Activated CD4-positive, alpha-beta T cell treated with anti-CD3 and anti-CD28 coated beads, Interleukin-10, Interleukin-2, amounts not matched to agents 100 ng/mL and 50 ng/mL, durations not matched to agents 16 hours and 8 hours (primary cell): ENCODE results near the gene ETF1.
"Not testable (repeated sequence)": the region's sequence is repeated elsewhere in the genome, so short reads cannot be mapped to it uniquely, and the experiment has no call there.

Experiments
- DNase-seq: peaks from one replicate; pipeline ENCODE4 v3.0.0-alpha.2; 2020

ETF1 gene

GRCh38 chr5:138528208-138528607 is 14.8 kb downstream of the ETF1 start:
- no peak for DNase-seq

GRCh38 chr5:138527170-138527569 is 15.9 kb downstream of the ETF1 start:
- no peak for DNase-seq

DNA sequence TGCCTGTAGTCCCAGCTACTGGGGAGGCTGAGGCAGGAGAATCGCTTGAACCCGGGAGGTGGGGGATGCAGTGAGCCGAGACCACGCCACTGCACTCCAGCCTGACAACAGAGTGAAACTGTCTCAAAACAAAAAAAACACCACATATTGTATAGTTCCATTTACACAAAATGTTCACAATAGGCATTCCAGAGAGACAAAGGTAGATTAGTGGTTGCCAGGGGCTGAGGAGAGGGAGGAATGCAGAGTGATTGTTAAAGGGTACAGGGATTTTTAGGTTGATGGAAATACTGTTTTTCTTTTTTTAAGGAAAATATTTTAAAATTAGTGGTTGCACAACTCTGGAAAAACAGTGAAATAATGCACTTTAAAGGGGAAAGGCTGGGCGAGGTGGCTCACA is 19.6 kb downstream of the ETF1 start:
- no peak for DNase-seq

DNA sequence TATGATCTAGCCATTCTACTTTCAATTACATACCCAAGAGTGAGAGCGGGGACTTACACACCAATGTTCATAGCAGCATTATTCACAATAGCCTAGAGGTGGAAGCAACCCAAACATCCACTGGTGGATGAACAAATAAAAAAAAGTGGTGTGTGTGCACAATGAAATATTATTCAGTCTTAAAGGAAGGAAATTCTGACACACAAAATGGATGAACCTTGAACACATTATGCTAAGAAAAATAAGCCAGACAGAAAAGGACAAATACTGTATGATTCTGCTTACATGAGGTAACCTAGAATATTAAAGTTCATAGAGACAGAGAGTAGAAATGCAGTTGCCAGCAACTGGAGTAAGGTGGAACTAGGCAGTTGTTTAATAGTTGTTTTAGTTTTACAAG is 22.1 kb downstream of the ETF1 start:
- no peak for DNase-seq

- DNase-seq = no peak
Measured at GRCh38 chr5:138517437-138517836, 25.6 kb downstream of the ETF1 start.

- no peak for DNase-seq
Measured at GRCh38 chr5:138515556-138516245, 27.3 kb downstream of the ETF1 start.

GRCh38 chr5:138514021-138514420 is 29.0 kb downstream of the ETF1 start:
- no peak for DNase-seq

GRCh38 chr5:138508958-138509357 is 34.1 kb downstream of the ETF1 start:
- no peak for DNase-seq

DNA sequence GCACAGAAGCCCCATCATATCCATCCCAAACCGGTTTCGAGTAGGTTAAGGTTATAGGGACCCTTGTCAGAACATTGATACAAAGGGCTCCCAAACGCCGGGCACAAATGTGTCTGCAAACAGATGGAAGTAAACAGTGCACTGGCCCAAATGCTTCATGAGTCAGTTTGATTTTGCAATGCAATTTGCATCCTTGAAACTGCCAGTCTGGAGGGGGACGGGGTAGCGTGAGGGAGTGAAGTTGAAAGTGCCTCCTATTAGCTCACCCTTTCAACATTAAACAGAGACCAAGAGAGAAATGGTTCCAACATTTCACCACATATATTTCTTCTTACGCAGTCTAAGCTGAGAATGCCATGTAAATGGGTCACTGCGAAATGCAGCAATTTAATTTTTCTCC is 35.6 kb downstream of the ETF1 start:
- DNase-seq = not testable (repeated sequence)

DNA sequence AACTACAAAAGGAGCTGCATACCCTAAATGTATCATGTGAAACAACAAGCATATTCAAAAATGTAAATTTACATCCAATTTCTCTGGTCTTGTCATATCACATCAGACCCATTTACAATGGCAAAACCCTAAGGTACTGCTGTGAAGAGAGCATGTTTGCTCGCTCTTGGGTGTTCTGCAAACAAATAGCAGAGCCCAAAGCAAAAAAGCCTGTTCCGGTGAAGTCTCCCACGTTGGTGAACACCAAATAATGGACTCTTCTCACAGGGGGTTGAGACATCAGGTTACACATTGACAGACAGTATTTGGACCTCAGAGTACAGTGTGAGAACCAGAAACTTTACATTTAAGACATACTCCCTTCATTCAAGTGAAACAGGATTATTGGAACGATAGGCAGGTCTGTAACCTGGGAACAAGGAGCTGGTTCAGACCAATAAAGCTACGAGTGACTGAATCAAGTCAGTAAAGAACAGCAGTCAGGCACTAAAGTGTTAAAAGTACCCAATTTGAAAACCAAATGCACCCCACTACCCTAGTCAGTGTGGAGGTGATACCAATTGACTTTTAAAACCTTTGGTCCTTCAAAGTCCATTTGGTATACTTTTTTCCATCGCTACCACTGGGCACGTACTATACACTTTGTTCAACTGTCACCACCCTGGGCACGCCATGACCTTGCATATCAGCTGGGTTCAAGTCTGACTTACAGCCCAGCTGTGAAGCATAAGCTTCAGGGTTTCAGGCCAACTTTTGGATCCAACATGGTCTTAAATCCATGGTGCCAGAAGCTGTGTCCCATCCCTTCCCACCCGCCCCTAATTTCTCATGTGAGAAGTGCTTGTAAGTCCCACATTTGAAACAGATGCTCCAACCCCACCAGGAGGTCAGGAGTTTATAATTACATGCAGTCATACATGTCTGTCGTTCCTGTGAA is 36.4 kb downstream of the ETF1 start:
- no peak for DNase-seq

GRCh38 chr5:138504799-138505198 is 38.2 kb downstream of the ETF1 start:
- DNase-seq = no peak

DNA sequence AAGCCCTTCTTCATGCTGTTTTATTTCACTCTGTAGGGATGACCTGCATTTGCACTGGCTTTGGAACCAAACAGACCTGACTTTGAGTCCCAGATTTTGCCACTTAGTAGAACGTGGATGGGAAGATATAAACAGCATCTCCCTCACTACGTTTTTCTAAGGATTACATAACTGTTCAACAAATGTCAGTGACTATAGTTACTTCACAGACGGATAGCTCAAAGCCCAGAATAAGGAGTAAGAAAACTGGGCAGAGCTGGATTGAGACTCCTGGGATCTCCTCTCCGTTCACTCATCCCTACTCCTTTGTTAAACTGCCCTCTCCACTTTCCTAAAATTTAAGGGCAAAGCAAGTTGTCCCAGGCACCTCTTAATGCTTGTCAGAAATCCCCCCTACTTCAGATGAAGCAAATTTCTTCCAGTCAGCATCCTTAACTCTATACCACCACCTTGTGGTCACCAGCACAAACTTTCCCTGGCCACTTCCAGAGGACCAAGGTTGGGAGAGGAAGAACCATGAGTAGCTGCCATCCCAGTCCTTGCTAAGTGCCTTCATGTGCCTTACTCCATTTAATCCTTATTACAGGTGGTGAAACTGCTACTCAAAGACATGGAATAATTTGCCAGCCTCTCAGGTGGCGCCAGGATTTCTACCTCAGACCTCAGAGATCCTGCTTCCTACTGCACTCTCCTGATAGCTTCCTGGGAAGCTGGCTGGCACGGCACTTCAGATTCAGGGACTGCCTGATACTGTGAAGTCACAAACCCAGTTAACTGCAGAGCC is 39.4 kb downstream of the ETF1 start:
- peak; percentile 41 for DNase-seq

DNA sequence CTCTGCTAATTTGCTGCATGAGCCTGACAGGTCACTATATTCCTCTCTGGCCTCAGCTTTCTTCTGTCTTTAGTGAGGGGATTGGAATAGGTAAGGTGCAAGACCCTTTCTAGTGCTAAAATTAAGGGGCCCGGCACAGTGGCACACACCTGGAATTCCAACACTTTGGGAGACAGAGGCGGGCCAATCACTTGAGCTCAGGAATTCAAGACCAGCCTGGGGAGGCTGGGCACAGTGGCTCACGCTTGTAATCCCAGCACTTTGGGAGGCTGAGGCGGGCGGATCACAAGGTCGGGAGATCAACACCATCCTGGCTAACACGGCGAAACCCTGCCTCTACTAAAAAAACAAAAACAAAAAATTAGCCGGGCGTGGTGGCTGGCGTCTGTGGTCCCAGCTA is 40.5 kb downstream of the ETF1 start:
- no peak for DNase-seq

DNA sequence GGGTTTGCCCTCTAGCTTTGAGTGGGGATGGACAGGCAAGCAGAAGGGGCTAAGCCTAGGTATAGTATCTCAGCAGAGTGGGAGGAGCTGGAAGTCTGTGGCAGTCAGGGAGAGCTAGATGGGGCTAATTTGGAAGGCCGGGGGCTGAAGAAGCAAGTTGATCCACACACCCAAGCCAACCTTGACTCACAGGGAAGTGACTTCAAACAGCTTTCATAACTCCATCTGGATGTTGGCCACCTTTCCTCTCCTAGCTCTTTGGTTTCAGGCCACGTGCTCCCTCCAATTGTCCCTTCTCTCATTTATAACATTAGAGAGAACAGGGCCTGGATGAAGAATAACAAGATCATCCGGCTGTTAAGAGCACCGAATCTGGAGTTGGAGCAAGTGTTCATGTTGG is 40.9 kb downstream of the ETF1 start:
- DNase-seq = no peak

DNA sequence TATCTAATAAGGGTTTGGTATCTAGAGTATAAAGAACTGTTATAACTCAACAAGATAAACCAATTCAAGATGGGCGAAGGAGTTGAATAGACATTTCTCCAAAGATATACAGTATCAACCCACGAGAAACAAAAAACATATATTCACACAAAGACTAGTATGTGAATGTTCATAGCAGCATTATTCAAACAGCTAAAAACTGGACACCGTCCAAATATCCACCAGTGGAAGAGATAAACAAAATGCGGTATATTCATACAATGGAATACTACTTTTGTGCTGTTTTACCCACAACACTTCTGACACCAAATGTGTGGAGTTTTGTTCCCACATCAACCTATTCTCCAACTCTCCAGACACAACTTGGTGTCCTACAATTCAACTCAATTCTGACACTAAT is 44.7 kb downstream of the ETF1 start:
- no peak for DNase-seq

DNA sequence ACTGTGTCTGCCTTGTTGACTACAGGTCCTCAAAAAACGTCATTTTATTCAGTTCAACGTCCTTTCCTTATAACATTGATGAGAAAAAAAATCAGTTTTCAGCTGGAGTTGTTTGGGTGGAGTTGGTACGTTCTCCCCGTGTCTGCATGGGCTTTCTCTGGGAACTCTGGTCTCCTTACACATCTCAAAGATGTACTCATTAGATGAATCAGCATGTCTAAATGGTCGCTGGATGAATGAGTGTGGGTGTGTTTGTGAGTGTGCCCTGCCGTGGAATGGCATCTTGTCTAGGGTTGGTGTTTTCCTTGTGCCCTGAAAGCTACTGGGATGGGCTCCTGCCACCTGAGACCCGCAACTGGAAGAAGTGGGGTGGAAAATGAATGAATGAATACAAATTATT is 47.7 kb downstream of the ETF1 start:
- DNase-seq = no peak

- no peak for DNase-seq
Measured at GRCh38 chr5:138492560-138493045, 50.4 kb downstream of the ETF1 start.

- peak; percentile 89 for DNase-seq
Measured at GRCh38 chr5:138491669-138492559, 51.1 kb downstream of the ETF1 start.

DNA sequence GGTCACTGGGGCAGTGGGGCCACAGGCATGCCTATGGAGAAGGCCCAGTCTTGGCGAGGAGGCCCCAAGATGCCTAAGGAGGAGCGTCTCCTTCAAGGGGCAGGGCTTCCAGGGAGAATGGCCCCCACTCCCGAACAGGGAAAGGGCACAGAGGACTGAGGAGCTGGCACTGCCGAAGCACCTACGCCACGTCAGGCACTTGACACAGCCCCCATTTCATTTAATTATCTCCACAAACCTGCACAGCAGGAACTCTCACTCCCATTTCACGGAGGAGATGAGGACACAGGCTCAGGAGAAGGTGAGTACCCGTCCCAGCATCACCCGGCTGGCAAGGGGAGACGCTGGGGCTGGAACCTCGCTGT is 51.8 kb downstream of the ETF1 start:
- no peak for DNase-seq

- no peak for DNase-seq
Measured at GRCh38 chr5:138490648-138491283, 52.3 kb downstream of the ETF1 start.

GRCh38 chr5:138489683-138490061 is 53.4 kb downstream of the ETF1 start:
- no peak for DNase-seq

- DNase-seq = no peak
Measured at GRCh38 chr5:138488481-138488945, 54.5 kb downstream of the ETF1 start.
